SU-DHL-6 (cell line): ENCODE data around the gene DDX51.

Source experiments
- H2AFZ ChIP-seq: fragments of 200-600 bp; sonication (generic); 2 replicates; pipeline ENCODE4 v1.6.1; 2014; ENCODE audit warnings: low read depth, mild to moderate bottlenecking, moderate library complexity, mixed read lengths, antibody characterized with exemption, low read length; ENCODE audit not compliant: severe bottlenecking
- H3F3A ChIP-seq: fragments of 200-600 bp; shearing (Covaris generic); 2 replicates; pipeline ENCODE4 v1.6.0; 2016; ENCODE audit warnings: antibody characterized with exemption, mild to moderate bottlenecking; ENCODE audit not compliant: insufficient read depth
- H3K27ac ChIP-seq: fragments of 200-600 bp; sonication (generic); 2 replicates; pipeline ENCODE4 v1.5.1; 2016; ENCODE audit warnings: low read depth, mild to moderate bottlenecking, low read length, moderate library complexity, mixed read lengths
- H3K27me3 ChIP-seq: fragments of 200-600 bp; sonication (generic), shearing (Covaris generic); 2 replicates; pipeline ENCODE4 v1.6.0; 2014; ENCODE audit warnings: mild to moderate bottlenecking, low read length
- H3K36me3 ChIP-seq: fragments of 200-600 bp; sonication (generic); 2 replicates; pipeline ENCODE4 v1.6.1; 2014; ENCODE audit warnings: mild to moderate bottlenecking, low read length, mixed read lengths
- H3K4me2 ChIP-seq: fragments of 300-600, 200-600 bp; shearing (Covaris generic), sonication (generic); 2 replicates; pipeline ENCODE4 v1.6.0; 2014; ENCODE audit warnings: low read length, low read depth, mild to moderate bottlenecking; ENCODE audit not compliant: poor library complexity, severe bottlenecking
- H3K4me3 ChIP-seq: fragments of 200-600 bp; sonication (generic); 2 replicates; pipeline ENCODE4 v1.5.1; 2014; ENCODE audit warnings: antibody characterized with exemption, low read length, mild to moderate bottlenecking, mixed read lengths; ENCODE audit not compliant: insufficient read depth, poor library complexity, severe bottlenecking
- H3K79me2 ChIP-seq: fragments of 200-600 bp; sonication (generic); 2 replicates; pipeline ENCODE4 v1.6.1; 2014; ENCODE audit warnings: mild to moderate bottlenecking, low read length, moderate library complexity; ENCODE audit not compliant: insufficient read depth
- H3K9ac ChIP-seq: fragments of 200-600 bp; sonication (generic); 2 replicates; pipeline ENCODE4 v1.7.0; 2014; ENCODE audit warnings: mild to moderate bottlenecking, low read length
- H3K9me2 ChIP-seq: fragments of 200-600 bp; sonication (generic); replicated peaks from 2 replicates; pipeline ENCODE4 v1.6.1; 2014; ENCODE audit warnings: low read length; ENCODE audit not compliant: insufficient read depth
- H3K9me3 ChIP-seq: fragments of 200-600 bp; sonication (generic); 2 replicates; pipeline ENCODE4 v1.6.1; 2014; ENCODE audit warnings: low read length, mixed read lengths; ENCODE audit not compliant: insufficient read depth
- H4K20me1 ChIP-seq: fragments of 200-600 bp; sonication (generic); 2 replicates; pipeline ENCODE4 v1.6.1; 2014; ENCODE audit warnings: low read depth, mild to moderate bottlenecking, antibody characterized with exemption, low read length, moderate library complexity, mixed read lengths
- EZH2phosphoT487 ChIP-seq: fragments of 200-600 bp; sonication (generic), shearing (Covaris generic); conservative IDR thresholded peaks from 2 replicates; pipeline ENCODE4 v1.6.1; 2018; ENCODE audit warnings: mild to moderate bottlenecking, antibody characterized with exemption, low read length, moderate library complexity, mixed read lengths
- TF ChIP-seq, protein P1 (sequence below): fragments of 200-600 bp; sonication (generic); IDR thresholded peaks from one replicate; pipeline ENCODE4 v1.5.1; 2017; ENCODE audit warnings: antibody characterized with exemption, mild to moderate bottlenecking, low read length, moderate library complexity; ENCODE audit not compliant: insufficient read depth, poor library complexity, severe bottlenecking

DDX51 gene, protein sequence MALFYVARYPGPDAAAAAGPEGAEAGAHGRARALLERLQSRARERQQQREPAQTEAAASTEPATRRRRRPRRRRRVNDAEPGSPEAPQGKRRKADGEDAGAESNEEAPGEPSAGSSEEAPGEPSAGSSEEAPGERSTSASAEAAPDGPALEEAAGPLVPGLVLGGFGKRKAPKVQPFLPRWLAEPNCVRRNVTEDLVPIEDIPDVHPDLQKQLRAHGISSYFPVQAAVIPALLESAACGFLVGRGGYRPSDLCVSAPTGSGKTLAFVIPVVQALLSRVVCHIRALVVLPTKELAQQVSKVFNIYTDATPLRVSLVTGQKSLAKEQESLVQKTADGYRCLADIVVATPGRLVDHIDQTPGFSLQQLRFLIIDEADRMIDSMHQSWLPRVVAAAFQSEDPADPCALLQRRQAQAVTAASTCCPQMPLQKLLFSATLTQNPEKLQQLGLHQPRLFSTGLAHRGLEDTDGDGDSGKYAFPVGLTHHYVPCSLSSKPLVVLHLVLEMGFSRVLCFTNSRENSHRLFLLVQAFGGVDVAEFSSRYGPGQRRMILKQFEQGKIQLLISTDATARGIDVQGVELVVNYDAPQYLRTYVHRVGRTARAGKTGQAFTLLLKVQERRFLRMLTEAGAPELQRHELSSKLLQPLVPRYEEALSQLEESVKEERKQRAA

DNA sequence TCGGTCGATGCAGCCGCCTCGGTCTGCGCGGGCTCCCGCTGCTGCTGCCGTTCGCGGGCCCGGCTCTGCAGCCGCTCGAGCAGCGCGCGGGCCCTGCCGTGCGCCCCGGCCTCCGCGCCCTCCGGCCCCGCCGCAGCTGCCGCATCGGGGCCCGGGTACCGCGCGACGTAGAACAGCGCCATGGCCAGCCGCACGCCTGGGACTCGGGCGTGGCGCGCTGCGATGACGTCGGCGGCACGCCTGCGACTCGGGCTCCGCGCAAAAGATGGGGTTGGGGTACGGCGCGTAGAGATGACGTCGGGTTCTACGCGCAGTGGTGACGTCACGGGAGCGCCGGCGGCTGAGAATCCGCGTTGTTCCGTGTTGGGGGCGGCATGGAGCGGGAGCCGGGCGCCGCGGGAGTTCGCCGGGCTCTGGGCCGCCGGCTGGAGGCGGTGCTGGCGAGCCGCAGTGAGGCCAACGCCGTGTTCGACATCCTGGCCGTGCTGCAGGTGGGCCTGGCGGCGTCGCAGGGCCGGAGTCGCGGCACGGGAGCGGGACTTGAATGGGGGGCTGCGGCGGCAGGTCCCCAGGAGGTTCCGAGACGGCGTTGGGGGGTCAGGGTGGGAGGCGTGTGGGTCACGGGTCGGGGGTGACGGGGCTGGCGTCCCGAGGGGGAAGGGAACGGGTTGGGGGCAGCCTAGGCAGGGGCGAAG is at the start of gene DDX51, which contains the start of gene NOC4L:
TSS of gene DDX51 (minus strand) at position 205 of the 695 bp plus-strand sequence. CDS start at position 182, 23 bp downstream.
TSS of gene NOC4L (plus strand) at position 343 of the 695 bp plus-strand sequence. CDS start at position 375, 32 bp downstream.
- Histone ChIP-seq H3K79me2 (peaks cover 41% of the 10 kb centered on the region), H3K27me3 (no peaks in the 10 kb centered on the region), H3K9me2 (no peaks in the 10 kb centered on the region), H3K9me3 (no peaks in the 10 kb centered on the region), H3K9ac (peak within 1 kb of the TSS; percentile 88), H3K27ac (no peak within 1 kb of the TSS), H3K36me3 (no peaks in the 10 kb centered on the region), H4K20me1 (no peaks in the 10 kb centered on the region), H3F3A (no peaks in the 10 kb centered on the region), H3K4me2 (peak within 1 kb of the TSS; percentile 82), H3K4me3 (peak within 1 kb of the TSS; percentile 96), H2AFZ (peak within 1 kb of the TSS; percentile 57)
- TF ChIP-seq EZH2phosphoT487 = no peak
- TF ChIP-seq, protein P1, sequence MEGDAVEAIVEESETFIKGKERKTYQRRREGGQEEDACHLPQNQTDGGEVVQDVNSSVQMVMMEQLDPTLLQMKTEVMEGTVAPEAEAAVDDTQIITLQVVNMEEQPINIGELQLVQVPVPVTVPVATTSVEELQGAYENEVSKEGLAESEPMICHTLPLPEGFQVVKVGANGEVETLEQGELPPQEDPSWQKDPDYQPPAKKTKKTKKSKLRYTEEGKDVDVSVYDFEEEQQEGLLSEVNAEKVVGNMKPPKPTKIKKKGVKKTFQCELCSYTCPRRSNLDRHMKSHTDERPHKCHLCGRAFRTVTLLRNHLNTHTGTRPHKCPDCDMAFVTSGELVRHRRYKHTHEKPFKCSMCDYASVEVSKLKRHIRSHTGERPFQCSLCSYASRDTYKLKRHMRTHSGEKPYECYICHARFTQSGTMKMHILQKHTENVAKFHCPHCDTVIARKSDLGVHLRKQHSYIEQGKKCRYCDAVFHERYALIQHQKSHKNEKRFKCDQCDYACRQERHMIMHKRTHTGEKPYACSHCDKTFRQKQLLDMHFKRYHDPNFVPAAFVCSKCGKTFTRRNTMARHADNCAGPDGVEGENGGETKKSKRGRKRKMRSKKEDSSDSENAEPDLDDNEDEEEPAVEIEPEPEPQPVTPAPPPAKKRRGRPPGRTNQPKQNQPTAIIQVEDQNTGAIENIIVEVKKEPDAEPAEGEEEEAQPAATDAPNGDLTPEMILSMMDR = no peak

DNA sequence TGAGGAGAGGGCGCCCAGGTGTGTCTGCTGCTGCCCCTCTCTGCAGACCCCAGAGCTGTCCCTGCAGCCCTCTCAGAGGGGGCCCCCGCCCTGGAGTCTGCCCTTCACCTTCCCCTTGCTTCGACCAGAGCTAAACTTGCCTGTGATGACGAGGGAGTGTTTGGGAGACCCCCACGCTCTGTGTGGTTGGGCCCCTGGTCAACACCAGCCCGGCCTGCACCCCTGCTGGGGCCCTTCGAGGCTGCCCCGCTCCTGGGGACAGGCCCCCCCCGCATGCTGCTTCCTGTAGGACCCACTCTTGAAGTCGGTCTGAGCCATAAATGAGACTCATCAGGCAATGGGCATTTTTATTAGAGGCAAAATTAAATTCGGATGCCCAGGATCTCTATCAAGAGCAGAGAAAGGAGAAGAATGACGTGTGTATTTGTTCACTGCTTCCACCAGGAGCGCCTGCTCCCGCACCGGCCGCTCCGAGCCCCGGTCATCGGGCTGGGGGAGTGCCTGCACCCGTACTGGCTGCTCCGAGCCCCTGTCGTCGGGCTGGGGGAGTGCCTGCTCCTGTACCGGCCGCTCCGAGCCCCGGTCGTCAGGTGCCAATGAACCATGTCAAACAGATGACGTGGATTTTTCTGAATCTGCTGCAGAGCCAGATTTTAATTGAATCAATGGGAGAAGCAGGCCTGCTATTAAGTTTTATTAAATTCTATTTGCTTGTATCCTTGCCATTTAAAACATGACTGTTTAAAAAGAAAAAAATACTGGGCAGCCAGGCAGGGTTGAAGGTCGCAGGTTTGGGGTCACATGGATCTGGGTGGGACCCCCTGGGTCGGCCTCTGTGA is 47.8 kb upstream of the DDX51 start:
- H3F3A ChIP-seq = no peaks in the 10 kb centered on the region
- no peak overlapping the region for H3K9ac ChIP-seq
- TF ChIP-seq, protein P1 = no peak
- TF ChIP-seq EZH2phosphoT487 = no peak
- no peaks in the 10 kb centered on the region for H3K79me2 ChIP-seq
- no peak overlapping the region for H3K4me3 ChIP-seq
- H2AFZ ChIP-seq = no peak overlapping the region
- H4K20me1 ChIP-seq = no peaks in the 10 kb centered on the region
- H3K9me3 ChIP-seq = peaks cover 12% of the 10 kb centered on the region; the same call in 1 of the 2 replicates
- no peaks in the 10 kb centered on the region for H3K36me3 ChIP-seq
- H3K27me3 ChIP-seq = no peaks in the 10 kb centered on the region
- no peak overlapping the region for H3K4me2 ChIP-seq
- no peak overlapping the region for H3K27ac ChIP-seq
- no peaks in the 10 kb centered on the region for H3K9me2 ChIP-seq

GRCh38 chr12:132190834-132191500 is 46.8 kb upstream of the DDX51 start:
- Histone ChIP-seq H2AFZ (no peak overlapping the region), H3K27me3 (no peaks in the 10 kb centered on the region), H3K4me2 (no peak overlapping the region), H3F3A (no peaks in the 10 kb centered on the region), H3K9ac (no peak overlapping the region), H3K79me2 (no peaks in the 10 kb centered on the region), H3K36me3 (no peaks in the 10 kb centered on the region), H3K4me3 (no peak overlapping the region), H4K20me1 (no peaks in the 10 kb centered on the region), H3K9me2 (no peaks in the 10 kb centered on the region), H3K27ac (no peak overlapping the region), H3K9me3 (peaks cover 12% of the 10 kb centered on the region; the same call in 1 of the 2 replicates)
- TF ChIP-seq, protein P1 = no peak
- no peak for TF ChIP-seq EZH2phosphoT487
